HG03469 (cell line): ENCODE data around the gene CYB5D1.
A peak's percentile ranks its signal among the peaks of the same experiment; 100 is the strongest.

ENCODE experiments used
- ATAC-seq: cut with Tn5 transposase; IDR thresholded peaks from one replicate; pipeline ENCODE4 v1.9.1; 2021; ENCODE audit warnings: mild to moderate bottlenecking, moderate library complexity, moderate number of reproducible peaks; ENCODE audit not compliant: unreplicated experiment

CYB5D1 gene

DNA sequence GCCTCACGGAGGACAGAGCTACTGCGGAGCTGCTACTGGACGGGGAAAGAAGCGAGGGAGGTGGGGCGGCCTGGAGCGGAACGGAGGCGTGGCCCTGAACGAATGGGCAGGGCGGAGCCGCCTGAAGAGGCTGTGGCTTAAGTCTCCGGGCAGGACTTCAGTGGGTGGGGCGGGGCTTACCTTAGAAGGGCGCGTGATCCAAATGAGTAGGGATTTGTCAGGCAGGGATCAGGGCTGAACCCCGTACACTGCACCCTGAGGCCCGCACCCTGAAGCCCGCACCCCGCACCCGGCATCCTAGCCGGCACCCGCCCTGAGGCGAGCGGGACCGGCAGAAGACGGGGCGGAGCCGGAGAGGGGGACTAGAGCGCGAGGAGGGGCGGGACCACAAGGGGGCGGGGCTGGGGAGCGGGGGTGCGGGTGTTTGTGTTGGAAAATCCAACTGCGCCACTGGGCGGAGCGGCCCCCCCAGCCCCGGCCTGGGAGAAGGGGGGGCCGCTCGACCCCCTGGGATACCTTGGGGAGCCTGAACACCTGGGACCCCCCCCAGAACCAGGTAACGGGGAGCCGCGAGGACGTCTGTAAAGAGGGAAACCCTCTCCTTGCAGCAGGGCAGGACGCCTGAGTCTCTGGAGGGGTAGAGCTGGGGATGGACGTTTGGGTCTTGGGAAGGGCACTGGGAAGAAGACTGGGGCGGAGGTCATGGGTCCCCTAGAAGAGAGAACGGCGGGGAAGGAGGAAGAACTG is 23.8 kb upstream of the CYB5D1 start, which contains the start of gene KDM6B:
TSS of gene KDM6B (plus strand) at position 423 of the 747 bp plus-strand sequence. CDS start 11,338 bp downstream, outside the sequence.
- ATAC-seq, result peak; percentile 26

- ATAC-seq, result no peak
Measured at GRCh38 chr17:7834542-7834956, 23.3 kb upstream of the CYB5D1 start.

GRCh38 chr17:7834957-7835813 is 22.6 kb upstream of the CYB5D1 start:
- ATAC-seq, result peak; percentile 28

- peak; percentile 15 for ATAC-seq
Measured at GRCh38 chr17:7835814-7836595, 21.8 kb upstream of the CYB5D1 start.

DNA sequence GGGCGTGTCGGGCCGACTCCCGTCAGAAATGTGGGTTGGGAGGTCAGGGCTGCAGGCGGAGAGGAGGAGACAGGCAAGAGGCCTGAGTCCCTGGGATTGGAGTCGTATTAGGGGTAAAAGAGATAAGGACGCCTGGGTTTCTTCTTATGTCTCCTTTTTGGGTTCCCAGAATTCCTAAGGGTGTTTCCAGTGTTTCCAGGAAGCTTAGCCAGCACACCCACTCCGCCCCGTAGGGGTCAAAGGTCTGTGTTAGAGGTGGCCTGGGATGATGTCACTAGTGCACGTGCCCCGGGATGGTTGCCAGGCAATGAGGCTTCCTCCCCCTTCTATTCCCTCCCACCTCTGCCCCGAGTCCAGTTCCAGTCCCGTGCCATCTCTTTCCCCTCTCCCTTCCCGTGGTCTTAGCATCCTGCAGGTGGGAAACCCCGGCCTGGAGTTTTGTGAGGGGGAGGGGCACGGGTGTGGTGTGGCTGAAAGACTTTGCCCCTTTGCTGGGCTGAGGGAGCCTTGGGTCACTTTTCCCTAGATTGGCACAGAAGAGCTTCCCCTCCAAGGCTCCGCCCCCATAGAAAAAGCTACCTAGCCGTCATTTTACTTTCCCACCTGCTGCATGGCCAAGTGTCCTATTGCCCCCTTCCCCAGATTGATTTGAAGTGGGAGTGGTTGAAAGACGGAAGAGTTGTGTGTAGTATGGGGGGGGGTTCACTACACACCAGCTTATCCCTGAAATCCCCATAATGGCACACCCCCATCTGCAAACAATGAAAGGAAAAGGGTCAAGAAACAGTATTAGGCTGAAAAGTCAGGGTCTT is 21.0 kb upstream of the CYB5D1 start:
- no peak for ATAC-seq

DNA sequence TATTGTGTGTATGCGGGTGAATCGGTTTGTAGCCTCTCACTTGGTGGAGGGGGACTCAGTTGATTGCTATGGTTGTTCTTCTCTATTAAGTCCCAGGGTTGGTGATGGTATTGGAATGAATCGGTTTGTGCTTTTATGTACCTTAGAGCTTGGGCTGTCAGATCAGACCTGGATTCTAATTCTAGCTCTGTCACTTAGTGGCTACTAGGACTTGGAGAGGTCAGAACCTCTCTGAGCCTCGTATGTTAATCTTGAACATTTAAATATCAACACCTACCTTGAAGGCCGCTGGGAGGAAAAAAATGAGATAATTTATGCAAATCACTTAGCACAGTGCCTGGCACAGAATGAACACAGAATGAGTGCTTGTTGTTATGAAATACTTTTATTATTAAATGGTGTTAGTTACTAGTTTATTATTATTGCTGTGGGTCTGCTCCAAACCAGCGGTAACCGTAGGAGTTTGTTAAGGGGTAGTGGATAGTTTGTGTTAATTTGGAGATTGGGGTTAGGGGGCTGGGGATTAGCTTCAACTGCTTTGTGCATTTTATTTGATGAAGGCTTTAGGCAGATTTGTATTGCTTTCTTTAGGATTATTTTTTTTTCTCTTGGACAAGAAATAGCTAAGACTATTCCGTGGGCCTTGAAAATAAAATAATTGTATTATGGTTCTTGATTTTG is 20.3 kb upstream of the CYB5D1 start:
- ATAC-seq, result no peak

DNA sequence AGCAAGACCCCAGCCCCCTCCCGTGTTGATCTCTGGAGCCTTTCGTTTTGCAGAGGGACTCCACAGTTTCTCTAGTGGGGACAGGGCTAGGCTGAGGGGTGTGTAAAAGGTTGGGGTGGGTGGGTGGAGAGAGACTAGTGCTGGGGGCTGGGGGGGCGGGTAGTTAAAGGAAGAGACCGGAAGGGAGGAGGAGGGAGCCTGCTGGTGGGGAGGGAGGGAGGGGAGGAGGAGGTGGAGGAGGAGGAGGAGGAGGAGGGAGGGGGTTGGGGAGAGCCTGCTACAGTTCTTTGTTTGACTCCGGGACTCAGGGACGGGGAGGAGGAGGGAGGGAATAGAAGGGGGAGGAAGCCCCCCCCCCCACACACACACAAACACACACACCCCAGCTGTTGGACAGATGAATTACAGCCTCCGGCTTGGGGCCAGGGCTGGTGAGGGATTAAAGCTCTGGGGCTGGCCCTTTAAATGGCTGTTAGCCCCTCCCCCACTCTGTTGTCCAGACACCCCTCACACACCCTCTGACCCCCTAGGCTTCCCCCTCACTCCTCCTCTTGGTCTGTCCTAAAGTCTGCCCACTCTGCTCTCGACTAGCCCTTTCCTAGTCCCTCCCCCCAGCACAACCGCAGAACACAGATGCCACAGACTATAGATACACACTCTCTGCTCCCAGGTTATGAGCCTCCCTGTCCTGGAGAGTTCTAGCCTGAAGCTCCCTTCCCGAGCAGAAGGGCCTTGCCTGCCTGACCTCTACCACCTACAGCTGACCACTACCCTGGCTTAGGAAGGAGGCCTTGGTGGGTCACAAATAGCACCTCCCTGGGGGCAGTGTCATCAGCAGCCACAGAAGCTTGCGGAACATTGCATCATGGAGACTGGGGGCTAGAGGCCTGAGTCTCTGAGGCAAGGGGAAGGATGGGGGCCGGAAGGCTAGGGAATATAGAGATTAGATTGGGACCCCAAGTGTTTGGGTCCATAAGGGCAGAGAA is 19.4 kb upstream of the CYB5D1 start:
- ATAC-seq, result no peak

DNA sequence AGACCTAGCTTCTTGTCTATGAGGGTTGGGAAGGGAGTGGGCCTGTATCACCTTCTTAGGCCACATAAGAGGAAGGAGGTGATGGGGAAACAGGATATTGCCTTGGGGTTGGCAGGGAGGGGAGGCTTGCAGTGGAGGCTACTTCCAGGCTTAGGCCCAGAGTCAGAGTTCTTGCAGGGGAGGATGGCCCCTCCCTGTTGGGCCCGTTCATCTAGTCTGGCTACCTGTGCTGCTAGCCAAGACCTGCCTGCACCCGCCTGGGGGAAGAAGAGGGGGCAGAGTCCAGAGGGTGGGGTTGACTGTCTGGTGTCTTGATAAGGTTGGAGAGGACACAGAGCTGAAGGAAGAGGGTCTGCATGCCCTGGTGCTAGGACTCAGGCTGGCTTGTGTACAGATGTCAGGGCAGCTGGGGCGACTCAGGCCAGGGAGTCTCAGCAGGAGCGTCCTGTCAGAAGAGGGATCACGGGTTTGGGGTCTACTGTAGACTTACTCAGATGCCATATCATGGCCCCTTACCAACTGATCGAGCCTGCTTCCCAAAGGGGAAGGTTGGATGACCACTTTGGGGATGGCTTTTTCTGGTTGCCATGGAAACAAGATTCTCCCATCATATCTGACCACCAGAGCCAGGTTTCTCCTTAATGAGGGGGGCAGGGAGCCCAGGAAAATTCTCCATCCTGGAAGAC is 18.5 kb upstream of the CYB5D1 start:
- ATAC-seq, result no peak

DNA sequence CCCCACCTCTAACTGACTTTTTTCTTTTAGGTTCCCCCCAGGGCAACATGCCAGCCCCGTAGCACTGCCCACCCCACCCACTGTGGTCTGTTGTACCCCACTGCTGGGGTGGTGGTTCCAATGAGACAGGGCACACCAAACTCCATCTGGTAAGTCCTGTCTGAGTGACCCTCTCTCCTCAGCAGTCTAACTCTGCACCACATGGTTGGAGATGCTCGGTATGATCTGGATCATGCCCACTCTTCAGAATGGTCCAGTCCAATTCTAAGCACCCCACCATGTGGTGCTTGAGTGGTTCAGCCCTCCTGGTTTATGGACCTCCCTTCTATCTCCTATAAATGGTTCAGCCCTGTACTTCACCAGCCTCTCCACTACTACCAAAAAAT is 17.9 kb upstream of the CYB5D1 start:
- ATAC-seq, result no peak

DNA sequence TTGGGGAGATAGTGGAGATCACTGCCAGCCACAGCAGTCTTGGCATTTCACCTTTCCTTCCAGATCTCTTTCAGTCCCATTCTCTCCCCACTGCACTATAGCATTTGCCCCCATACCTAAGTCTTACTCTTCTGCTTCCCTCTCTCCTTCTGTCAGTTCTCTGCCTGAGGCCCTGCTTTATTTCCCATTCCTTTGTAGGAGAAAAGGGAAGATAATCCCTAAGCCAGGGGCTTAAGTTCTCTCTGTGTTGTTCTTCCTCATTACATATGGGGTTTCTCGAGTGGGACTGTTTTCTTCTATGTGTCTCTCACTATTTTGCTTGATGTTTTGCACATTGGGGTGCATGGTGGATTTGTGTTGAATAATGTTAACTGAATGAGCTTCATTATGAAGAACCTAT is 17.4 kb upstream of the CYB5D1 start:
- no peak for ATAC-seq

DNA sequence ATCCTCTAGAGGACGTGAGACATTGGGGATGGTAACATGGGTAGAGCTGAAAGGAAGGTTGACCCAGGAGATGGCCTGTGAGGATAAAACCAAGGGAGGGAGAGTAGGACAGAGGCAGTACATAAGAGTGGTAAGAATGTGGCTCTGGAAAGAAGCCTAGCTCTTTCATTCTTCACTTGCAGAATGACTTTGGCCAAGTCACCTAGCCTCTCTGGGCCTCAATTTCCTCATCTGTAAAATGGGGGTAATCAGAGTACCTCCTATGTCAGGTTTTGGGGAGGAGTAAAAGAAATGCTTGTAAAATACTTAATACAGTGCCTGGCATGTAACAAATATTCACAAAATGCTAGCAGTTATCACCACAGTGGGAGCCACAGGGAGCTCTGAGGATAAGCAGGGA is 16.9 kb upstream of the CYB5D1 start:
- ATAC-seq, result no peak

DNA sequence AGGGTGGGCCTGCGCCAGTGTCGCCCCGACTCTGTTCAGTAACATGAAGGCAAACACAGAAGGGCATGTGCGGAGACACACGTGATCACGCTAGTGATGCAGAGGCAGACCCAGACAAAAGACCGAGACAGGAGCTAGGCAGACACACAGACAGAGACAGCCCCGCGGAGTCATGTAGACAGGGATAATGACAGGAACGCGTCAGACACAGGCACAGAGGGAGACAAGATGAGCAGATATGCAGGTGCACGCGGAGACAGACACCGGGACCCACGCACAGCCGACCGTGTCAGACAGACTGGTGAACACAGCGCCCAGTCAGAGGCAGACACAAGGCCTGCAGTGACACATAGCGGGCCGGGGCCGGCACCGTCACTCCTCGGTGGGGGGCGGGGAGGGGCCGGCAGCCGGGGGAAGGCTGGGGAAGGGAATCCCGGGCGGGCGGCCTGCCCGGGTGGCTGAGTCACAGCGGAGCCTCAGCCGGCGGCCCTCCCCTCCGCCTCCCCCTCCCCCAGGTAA is 16.3 kb upstream of the CYB5D1 start:
- peak; percentile 0 for ATAC-seq

DNA sequence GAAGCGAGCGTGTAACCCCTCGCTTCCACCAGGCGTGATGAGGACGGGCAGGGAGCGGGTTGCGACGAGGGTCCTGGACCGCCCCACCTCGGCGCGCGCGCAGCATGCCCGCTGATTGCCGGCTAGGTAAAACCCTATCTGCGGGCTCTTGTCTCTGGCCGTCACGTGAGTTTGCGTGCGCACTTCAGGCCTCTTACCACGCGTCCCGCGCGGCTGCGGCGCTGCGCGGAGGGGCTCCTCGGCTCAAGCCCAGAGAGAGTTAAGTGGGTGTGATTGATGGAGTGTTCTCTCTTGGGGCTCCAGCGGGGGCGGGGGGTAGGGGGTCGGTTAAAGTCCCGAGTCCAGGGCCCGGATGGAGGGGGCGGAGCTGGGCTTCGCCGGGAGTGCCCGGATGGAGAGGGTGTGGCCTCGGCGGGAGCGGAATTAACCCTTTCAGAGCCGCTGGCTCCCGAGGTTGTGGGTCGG is 15.9 kb upstream of the CYB5D1 start:
- ATAC-seq, result peak; percentile 11

DNA sequence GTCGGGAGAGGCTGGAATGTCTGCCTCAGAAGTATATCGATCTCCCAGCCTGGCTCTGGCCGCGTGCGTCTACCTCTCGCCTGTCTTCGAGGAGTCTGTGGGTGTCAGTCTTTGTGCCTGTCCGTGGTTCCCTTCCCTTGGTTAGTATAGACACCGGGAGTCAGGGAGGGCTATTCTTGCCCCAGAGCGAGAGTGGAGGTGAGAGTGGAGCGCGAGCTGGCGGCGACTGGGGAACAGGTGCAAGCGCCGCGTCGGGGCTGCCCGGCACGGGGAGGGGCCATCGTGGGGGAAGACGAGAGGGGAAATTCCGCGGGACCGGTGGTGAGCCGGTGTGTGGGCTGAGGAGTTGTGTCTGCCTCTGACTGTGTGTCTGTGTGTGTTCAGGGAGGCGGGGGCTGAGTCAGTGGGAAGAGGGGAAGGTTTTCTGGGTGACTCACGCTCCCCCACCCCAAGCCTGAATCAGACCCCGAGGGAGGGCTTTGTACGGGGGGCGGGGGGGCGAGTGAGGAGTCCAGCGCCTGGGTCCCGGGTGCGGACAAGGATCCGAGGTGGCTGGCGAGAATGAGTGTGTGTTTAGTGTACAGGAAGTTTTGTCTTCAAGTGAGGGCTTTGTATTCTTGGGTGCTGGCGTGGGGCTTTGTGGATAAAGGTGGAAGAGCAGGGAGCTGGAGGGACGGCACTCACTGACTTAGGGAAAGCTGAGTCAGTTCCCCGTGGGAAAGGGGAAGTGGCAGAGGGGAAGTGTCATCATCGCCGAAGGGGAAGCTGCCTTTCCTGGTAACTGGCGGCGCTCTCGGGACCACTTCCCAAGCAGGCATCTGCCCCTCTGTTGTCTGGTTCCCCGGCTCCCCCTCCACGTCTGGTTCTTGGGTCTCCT is 15.2 kb upstream of the CYB5D1 start:
- ATAC-seq, result peak; percentile 19

GRCh38 chr17:7843257-7843535 is 14.6 kb upstream of the CYB5D1 start:
- ATAC-seq, result no peak

GRCh38 chr17:7843536-7844291 is 14.1 kb upstream of the CYB5D1 start:
- no peak for ATAC-seq
